Measurements from ENCODE around the gene POLR2I. TPM values are rescaled to one million over a fixed set of nuclear protein-coding genes. Genes with fewer than 3 reads are reported as not detected.

The POLR2I gene
- total RNA-seq = 37.6 TPM
- long read RNA-seq, transcript POLR2I-201 (6 exons, 913 nt) = major isoform, 10 of 14 reads
- long read RNA-seq, partial matches to known transcripts = 0 of 14 reads
- long read RNA-seq, other reads (novel, unspliced or antisense) = 2 of 14 reads

DNA sequence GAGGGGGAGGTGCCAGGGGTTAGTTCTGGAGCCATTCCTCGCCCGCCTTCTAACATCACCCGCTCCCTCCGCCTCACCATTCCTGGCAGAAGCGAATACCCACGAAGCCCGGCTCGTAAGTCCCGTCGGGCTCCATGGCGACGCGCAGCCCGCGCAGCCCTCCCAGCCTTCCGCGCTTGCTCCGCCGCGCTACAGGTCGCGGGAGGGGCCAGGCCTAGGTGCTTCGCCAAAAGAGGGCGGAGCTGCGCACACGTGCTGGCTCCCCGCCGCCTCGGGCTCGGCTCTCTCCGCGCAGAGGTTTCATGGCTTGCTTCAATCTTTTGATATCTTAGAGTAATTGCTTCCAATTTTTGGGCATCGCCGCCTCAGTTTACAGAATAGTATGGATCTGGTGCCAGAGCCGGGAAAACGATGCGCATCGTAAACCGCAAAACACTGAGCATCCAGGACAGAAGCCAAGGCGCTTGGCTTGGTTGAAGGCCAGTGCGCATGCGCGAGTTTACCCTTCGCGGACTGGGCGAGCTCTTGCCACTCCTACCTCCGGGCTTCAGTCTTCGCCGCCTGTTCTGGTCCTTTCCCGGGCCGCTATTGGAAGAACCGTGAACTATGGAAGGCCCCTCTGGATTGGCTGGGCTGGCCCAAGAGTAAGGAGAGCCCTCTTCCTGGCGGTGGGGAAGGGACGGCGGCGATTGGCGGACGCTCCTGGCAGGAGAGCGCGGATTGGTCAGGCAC is at the start of gene POLR2I:
TSS of gene POLR2I (minus strand) at position 155 of the 732 bp plus-strand sequence. CDS start at position 136, 19 bp downstream.
- Histone ChIP-seq H3K27me3 (no peaks in the 10 kb centered on the region), H3K4me1 (peaks cover 12% of the 10 kb centered on the region), H3K9me3 (no peaks in the 10 kb centered on the region), H3K4me3 (peak within 1 kb of the TSS; percentile 77), H3K27ac (peak within 1 kb of the TSS; percentile 85), H3K36me3 (peaks cover 28% of the 10 kb centered on the region)
- intact Hi-C loops (cut with DNase I) = no loop called here
- ATAC-seq (peak; percentile 95), DNase-seq (peak; percentile 99)
- TF ChIP-seq, protein P1, sequence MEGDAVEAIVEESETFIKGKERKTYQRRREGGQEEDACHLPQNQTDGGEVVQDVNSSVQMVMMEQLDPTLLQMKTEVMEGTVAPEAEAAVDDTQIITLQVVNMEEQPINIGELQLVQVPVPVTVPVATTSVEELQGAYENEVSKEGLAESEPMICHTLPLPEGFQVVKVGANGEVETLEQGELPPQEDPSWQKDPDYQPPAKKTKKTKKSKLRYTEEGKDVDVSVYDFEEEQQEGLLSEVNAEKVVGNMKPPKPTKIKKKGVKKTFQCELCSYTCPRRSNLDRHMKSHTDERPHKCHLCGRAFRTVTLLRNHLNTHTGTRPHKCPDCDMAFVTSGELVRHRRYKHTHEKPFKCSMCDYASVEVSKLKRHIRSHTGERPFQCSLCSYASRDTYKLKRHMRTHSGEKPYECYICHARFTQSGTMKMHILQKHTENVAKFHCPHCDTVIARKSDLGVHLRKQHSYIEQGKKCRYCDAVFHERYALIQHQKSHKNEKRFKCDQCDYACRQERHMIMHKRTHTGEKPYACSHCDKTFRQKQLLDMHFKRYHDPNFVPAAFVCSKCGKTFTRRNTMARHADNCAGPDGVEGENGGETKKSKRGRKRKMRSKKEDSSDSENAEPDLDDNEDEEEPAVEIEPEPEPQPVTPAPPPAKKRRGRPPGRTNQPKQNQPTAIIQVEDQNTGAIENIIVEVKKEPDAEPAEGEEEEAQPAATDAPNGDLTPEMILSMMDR (IDR thresholded peaks at IDR 0.05) = no peak

DNA sequence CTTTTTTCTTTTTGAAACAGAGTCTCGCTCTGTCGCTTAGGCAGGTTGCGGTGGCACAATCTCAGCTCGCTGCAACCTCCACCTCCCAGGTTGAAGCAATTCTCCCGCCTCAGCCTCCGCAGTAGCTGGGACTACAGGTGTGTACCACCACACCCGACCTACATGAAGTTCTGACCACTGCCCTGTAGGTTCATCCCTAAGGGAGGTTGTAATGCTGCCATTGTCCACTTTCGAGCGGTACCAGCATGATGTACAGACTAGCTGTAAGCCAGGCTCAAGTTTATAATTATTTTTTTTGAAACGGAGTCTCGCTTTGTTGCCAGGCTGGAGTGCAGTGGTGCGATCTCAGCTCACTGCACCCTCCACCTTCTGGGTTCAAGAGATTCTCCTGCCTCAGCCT is 49.1 kb upstream of the POLR2I start:
- Histone ChIP-seq H3K9me3 (no peaks in the 10 kb centered on the region), H3K4me1 (no peaks in the 10 kb centered on the region), H3K27ac (no peak overlapping the region), H3K27me3 (no peaks in the 10 kb centered on the region), H3K36me3 (peaks cover 9% of the 10 kb centered on the region), H3K4me3 (no peak overlapping the region)
- intact Hi-C loops (cut with DNase I) = no loop called here
- TF ChIP-seq, protein P1 (IDR thresholded peaks at IDR 0.05) = no peak
- ATAC-seq (no peak), DNase-seq (no peak)

DNA sequence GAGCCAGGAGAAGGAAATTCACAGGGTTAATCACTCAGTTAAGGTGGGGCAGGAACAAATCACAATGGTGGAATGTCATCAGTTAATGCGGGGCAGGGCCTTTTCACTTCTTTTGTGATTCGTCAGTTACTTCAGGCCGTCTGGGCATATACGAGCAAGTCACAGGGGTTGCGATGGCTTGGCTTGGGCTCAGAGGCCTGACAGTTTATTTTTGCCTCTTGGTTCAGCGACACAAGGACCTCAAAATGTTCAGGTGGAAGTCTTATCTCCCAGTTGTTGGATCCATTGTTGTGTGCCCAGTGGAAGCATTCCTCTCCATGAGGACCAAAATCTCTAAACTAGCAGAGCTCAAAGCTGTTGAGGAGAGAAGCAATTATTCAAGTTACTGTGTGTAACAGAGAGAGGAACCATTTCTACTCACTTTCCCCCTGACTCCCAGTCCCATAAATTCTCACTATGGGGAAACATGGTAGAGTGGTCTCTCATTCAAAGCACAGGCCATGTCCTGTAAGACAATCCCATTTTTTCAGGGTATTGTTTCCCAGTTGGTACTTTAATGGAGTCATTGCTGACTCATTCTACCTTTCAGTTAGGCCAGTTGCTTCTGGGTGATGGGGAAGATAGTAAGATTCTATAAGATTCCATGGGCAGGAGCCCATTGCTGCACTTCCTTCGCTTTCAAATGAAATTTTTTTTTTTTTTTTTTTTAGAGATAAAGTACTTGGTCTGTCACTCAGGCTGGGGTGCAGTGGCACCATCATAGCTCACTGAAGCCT is 46.3 kb upstream of the POLR2I start:
- ATAC-seq (no peak), DNase-seq (no peak)
- TF ChIP-seq, protein P1 (IDR thresholded peaks at IDR 0.05) = no peak
- H3K9me3 ChIP-seq = no peaks in the 10 kb centered on the region
- no peak overlapping the region for H3K27ac ChIP-seq
- H3K4me1 ChIP-seq = no peaks in the 10 kb centered on the region
- H3K27me3 ChIP-seq = no peaks in the 10 kb centered on the region
- peaks cover 5% of the 10 kb centered on the region for H3K36me3 ChIP-seq
- no peak overlapping the region for H3K4me3 ChIP-seq
- intact Hi-C loops (cut with DNase I) = no loop called here

DNA sequence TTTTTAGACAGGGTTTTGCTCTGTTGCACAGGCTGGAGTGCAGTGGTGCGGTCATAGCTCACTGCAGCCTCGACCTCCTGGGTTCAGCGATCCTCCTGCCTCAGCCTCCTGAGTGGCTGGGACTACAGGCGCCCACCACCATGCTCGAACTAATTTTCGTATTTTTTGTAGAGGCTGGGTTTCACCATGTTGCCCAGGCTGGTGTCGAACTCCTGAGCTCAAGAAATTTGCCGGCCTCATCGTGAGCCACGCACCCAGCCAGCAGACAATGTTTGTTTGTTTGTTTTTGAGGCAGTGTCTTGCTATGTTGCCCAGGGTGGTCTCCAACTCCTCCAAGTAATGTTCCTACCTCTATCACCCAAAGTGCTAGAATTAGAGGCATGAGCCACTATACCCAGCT is 38.5 kb upstream of the POLR2I start:
- H3K27me3 ChIP-seq = no peaks in the 10 kb centered on the region
- H3K9me3 ChIP-seq = no peaks in the 10 kb centered on the region
- H3K36me3 ChIP-seq = peaks cover 29% of the 10 kb centered on the region
- ATAC-seq = no peak
- H3K27ac ChIP-seq = peak overlapping the region; percentile 95
- peaks cover 7% of the 10 kb centered on the region for H3K4me1 ChIP-seq
- DNase-seq = no peak
- TF ChIP-seq, protein P1 (IDR thresholded peaks at IDR 0.05) = no peak
- peak overlapping the region; percentile 58 for H3K4me3 ChIP-seq
- intact Hi-C loops (cut with DNase I) = no loop called here

DNA sequence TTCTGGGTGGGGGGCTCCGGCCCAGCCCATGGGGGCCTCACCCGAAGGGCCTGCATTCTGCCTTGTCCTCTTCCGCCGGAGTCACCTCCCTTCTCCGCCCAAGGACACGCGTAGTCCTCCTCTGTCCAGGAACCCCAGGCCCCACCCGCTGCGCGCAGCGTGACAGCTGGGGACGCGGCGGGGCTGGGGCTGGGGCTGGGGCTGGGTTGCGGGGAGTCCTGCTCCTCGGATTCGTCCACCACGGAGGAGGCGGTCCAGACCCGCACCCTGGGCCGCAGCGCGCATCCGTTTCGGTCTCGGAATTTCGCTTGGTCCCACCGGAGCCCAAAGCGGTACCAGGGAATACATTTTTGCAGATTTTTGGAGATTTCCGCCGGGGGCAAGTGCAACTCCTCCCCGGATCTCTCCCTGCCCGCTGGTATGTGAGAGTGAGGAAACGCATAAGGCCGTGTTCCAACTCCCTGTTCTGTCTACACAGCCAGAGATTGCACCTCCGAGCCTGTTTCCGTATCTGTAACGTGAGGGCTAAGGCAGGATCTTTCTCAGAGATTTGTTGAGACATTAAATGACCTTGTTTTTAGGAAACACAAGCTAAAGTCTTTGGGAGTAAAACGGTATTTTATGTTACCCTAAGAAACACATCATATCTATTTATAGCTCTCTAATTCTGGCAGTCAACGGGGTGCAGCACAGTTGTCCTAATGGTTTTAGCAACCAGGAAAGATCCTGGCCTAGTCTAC is 37.8 kb upstream of the POLR2I start, which contains the start of gene COX7A1:
TSS of gene COX7A1 (minus strand) at position 96 of the 740 bp plus-strand sequence. CDS start at position 56, 40 bp downstream.
- Histone ChIP-seq H3K36me3 (peaks cover 35% of the 10 kb centered on the region), H3K9me3 (no peaks in the 10 kb centered on the region), H3K4me3 (peak within 1 kb of the TSS; percentile 58), H3K27ac (peak within 1 kb of the TSS; percentile 95), H3K4me1 (peaks cover 7% of the 10 kb centered on the region), H3K27me3 (no peaks in the 10 kb centered on the region)
- ATAC-seq = peak; percentile 78
- peak; percentile 75 for DNase-seq
- intact Hi-C loops (cut with DNase I) = no loop called here
- TF ChIP-seq, protein P1 (IDR thresholded peaks at IDR 0.05) = no peak
